Liver (tissue), 9 donors: Measurements from ENCODE around the gene SPECC1L. TPM values are rescaled to one million over a fixed set of nuclear protein-coding genes. Genes with fewer than 3 reads are reported as not detected.
A peak's percentile ranks its signal among the peaks of the same experiment; 100 is the strongest.

ENCODE experiments used
- DNase-seq: peaks from one replicate; pipeline ENCODE4 v3.0.0-alpha.2; 2017; ENCODE audit warnings: low spot score
- H3K27ac ChIP-seq, 2 donors: one replicate each; pipeline ENCODE4 v1.7.0; 2013; ENCODE audit warnings: inconsistent platforms in 2 of 2, low read length in 2 of 2, control low read depth in 1 of 2, low read depth in 1 of 2, mild to moderate bottlenecking in 1 of 2
- H3K27me3 ChIP-seq, 4 donors: one replicate each; pipeline versions ENCODE4 v1.6.1 to v1.7.0; 2013; ENCODE audit warnings: low read length in 3 of 4, inconsistent platforms in 1 of 4, mild to moderate bottlenecking in 1 of 4, moderate library complexity in 1 of 4; ENCODE audit not compliant: control insufficient read depth in 4 of 4, insufficient read depth in 4 of 4
- H3K36me3 ChIP-seq, 4 donors: one replicate each; pipeline versions ENCODE4 v1.6.1 to v1.7.0; 2013; ENCODE audit warnings: low read length in 3 of 4, mild to moderate bottlenecking in 3 of 4, low read depth in 1 of 4, moderate library complexity in 1 of 4; ENCODE audit not compliant: control insufficient read depth in 4 of 4, insufficient read depth in 3 of 4
- H3K4me1 ChIP-seq, 4 donors: one replicate each; pipeline versions ENCODE4 v1.6.1 to v1.7.0; 2013; ENCODE audit warnings: low read length in 3 of 4, mild to moderate bottlenecking in 3 of 4, moderate library complexity in 1 of 4; ENCODE audit not compliant: control insufficient read depth in 4 of 4, insufficient read depth in 4 of 4
- H3K4me3 ChIP-seq, 3 donors: one replicate each; pipeline versions ENCODE4 v1.6.1 to v1.7.0; 2013; ENCODE audit warnings: low read length in 3 of 3, control low read depth in 1 of 3, low read depth in 1 of 3, mild to moderate bottlenecking in 1 of 3
- H3K9ac ChIP-seq, 2 donors: one replicate each; pipeline ENCODE4 v1.7.0; 2013; ENCODE audit warnings: low read length in 2 of 2, mild to moderate bottlenecking in 2 of 2, moderate library complexity in 2 of 2, control low read depth in 1 of 2, low read depth in 1 of 2
- H3K9me3 ChIP-seq, 4 donors: one replicate each; pipeline versions ENCODE4 v1.6.1 to v1.7.0; 2013; ENCODE audit warnings: low read length in 3 of 4; ENCODE audit not compliant: control insufficient read depth in 4 of 4
- EGR1 ChIP-seq, 2 donors: IDR thresholded peaks; 2 replicates each; pipeline ENCODE4 v1.6.1; 2016 to 2018; ENCODE audit warnings: antibody characterized with exemption in 2 of 2, low read depth in 2 of 2
- GABPA ChIP-seq, 2 donors: IDR thresholded peaks in 1 of 2; conservative IDR thresholded peaks in 1 of 2; 2 replicates each; pipeline ENCODE4 v1.6.1; 2016; ENCODE audit warnings: antibody characterized with exemption in 2 of 2, mild to moderate bottlenecking in 1 of 2, moderate library complexity in 1 of 2
- HNF4A ChIP-seq, 2 donors: conservative IDR thresholded peaks; 2 replicates each; pipeline ENCODE4 v1.6.1; 2016; ENCODE audit warnings: antibody characterized with exemption in 2 of 2, mild to moderate bottlenecking in 2 of 2
- HNF4G ChIP-seq: IDR thresholded peaks from 2 replicates; pipeline ENCODE4 v1.6.1; 2016; ENCODE audit warnings: antibody characterized with exemption
- JUND ChIP-seq, 2 donors: IDR thresholded peaks; 2 replicates each; pipeline ENCODE4 v1.6.1; 2016; ENCODE audit warnings: antibody characterized with exemption in 2 of 2
- MAX ChIP-seq: IDR thresholded peaks from 2 replicates; pipeline ENCODE4 v1.6.1; 2016; ENCODE audit warnings: antibody characterized with exemption
- NR2F2 ChIP-seq: IDR thresholded peaks from 2 replicates; pipeline ENCODE4 v1.6.1; 2016; ENCODE audit warnings: antibody characterized with exemption
- RAD21 ChIP-seq, 2 donors: IDR thresholded peaks; 2 replicates each; pipeline ENCODE4 v1.6.1; 2016; ENCODE audit warnings: antibody characterized with exemption in 2 of 2, mild to moderate bottlenecking in 2 of 2
- REST ChIP-seq: IDR thresholded peaks from 2 replicates; pipeline ENCODE4 v1.6.1; 2016; ENCODE audit warnings: antibody characterized with exemption, mild to moderate bottlenecking
- RXRA ChIP-seq, 2 donors: IDR thresholded peaks; 2 replicates each; pipeline ENCODE4 v1.6.1; 2017 to 2018; ENCODE audit warnings: antibody characterized with exemption in 2 of 2, mild to moderate bottlenecking in 1 of 2
- SP1 ChIP-seq: IDR thresholded peaks from 2 replicates; pipeline ENCODE4 v1.6.1; 2018; ENCODE audit warnings: antibody characterized with exemption, mild to moderate bottlenecking
- TAF1 ChIP-seq: conservative IDR thresholded peaks from 2 replicates; pipeline ENCODE4 v1.6.1; 2016; ENCODE audit warnings: antibody characterized with exemption, mild to moderate bottlenecking
- YY1 ChIP-seq: IDR thresholded peaks from 2 replicates; pipeline ENCODE4 v1.6.1; 2016; ENCODE audit warnings: antibody characterized with exemption, mild to moderate bottlenecking
- WGBS: extraction: QIAGEN DNeasy Blood & Tissue Kit; methylation state at CpG from one replicate; pipeline ENCODE4 v1.1.7; 2013; 5-methylcytosine and 5-hydroxymethylcytosine counted together
- polyA plus RNA-seq, 2 donors: library from polyadenylated mRNA; stranded (reverse) in 1 of 2; unstranded in 1 of 2; fragments of 200-250 nt in 1 of 2; fragments of >200 nt in 1 of 2; fragmentation: Nextera tagmentation in 1 of 2; extraction: Ambion mirVana in 1 of 2; gene quantifications; one replicate each; pipeline versions ENCODE4 v1.2.1 to v1.2.3, GENCODE V29; 2013 to 2015
- total RNA-seq, 2 donors: library from RNA; depleted of rRNA; stranded (reverse); fragments of >200 nt; gene quantifications; one replicate each; pipeline ENCODE4 v1.2.3, GENCODE V29; 2014
- donor health status: healthy.
- donor health status: healthy.
- donor health status: healthy.
- donor health status: healthy.
- donor health status: healthy.

SPECC1L gene
- total and polyA plus RNA-seq, 4 donors, result 5.4 to 22.3 (median 12.3) TPM

GRCh38 chr22:24433828-24434470, 163.3 kb downstream of the SPECC1L start:
- Histone ChIP-seq H3K4me1 (peaks cover 18 to 58% (median 37%) of the 10 kb centered on the region in 4 donors), H3K9ac (no peak overlapping the region), H3K27ac (peak overlapping the region; percentile 71 to 83), H3K27me3 (no peaks in the 10 kb centered on the region), H3K9me3 (no peaks in the 10 kb centered on the region), H3K36me3 (peaks cover 0 to 13% (median 6%) of the 10 kb centered on the region in 4 donors), H3K4me3 (no peak overlapping the region)
- TF ChIP-seq MAX, result no peak
- no peak for DNase-seq
- 84% methylated on average over 12 of the region's 12 CpGs for WGBS

GRCh38 chr22:24434471-24435322, 164.1 kb downstream of the SPECC1L start:
- H3K36me3 ChIP-seq, result peaks cover 0 to 13% (median 6%) of the 10 kb centered on the region in 4 donors

GRCh38 chr22:24435323-24435645, 164.7 kb downstream of the SPECC1L start:
- Histone ChIP-seq H3K9ac (no peak overlapping the region), H3K27ac (peak overlapping the region; percentile 71 to 83), H3K9me3 (no peaks in the 10 kb centered on the region), H3K4me3 (no peak overlapping the region), H3K4me1 (peaks cover 18 to 46% (median 32%) of the 10 kb centered on the region in 4 donors), H3K36me3 (peaks cover 0 to 18% (median 8%) of the 10 kb centered on the region in 4 donors), H3K27me3 (no peaks in the 10 kb centered on the region)
- no peak for DNase-seq
- TF ChIP-seq RAD21 (IDR thresholded peaks at IDR 0.05) (no peak), MAX (no peak), HNF4A (conservative IDR thresholded peaks at IDR 0.05) (no peak), EGR1 (IDR thresholded peaks at IDR 0.05; ENCODE audit: low read depth in 2 of 2) (no peak), GABPA (IDR thresholded peaks at IDR 0.05 in 1 of 2, conservative IDR thresholded peaks at IDR 0.05 in 1 of 2) (no peak), HNF4G (no peak), NR2F2 (no peak), REST (no peak), YY1 (no peak)
- 87% methylated on average over 2 of the region's 2 CpGs for WGBS

More at GRCh38 chr22:24434471-24435322, 164.1 kb downstream of the SPECC1L start:
- DNase-seq, result no peak
- no peaks in the 10 kb centered on the region for H3K9me3 ChIP-seq
- peak overlapping the region; percentile 71 to 83 for H3K27ac ChIP-seq
- WGBS, result 73% methylated on average over 16 of the region's 16 CpGs
- no peak overlapping the region for H3K4me3 ChIP-seq
- TF ChIP-seq RXRA (IDR thresholded peaks at IDR 0.05), result peak in 1 of 2 donors; percentile 60
- peak; percentile 96 for TF ChIP-seq NR2F2
- TF ChIP-seq YY1, result no peak
- TF ChIP-seq SP1, result peak; percentile 47
- TF ChIP-seq GABPA (IDR thresholded peaks at IDR 0.05 in 1 of 2, conservative IDR thresholded peaks at IDR 0.05 in 1 of 2), result peak in 1 of 2 donors; percentile 83
- peak in 1 of 2 donors; percentile 26 for TF ChIP-seq EGR1 (IDR thresholded peaks at IDR 0.05; ENCODE audit: low read depth in 2 of 2)
- TF ChIP-seq TAF1, result no peak
- peak; percentile 80 to 83 for TF ChIP-seq JUND (IDR thresholded peaks at IDR 0.05)
- no peaks in the 10 kb centered on the region for H3K27me3 ChIP-seq
- no peak overlapping the region for H3K9ac ChIP-seq
- peaks cover 18 to 52% (median 35%) of the 10 kb centered on the region in 4 donors for H3K4me1 ChIP-seq
